ENCODE measurements around the gene HSPB1.

Gene HSPB1

GRCh38 chr7:76302347-76303201 lies at the start of gene HSPB1:
Gene HSPB1 (plus strand): TSS chr7:76302673. CDS start chr7:76302713, 40 bp downstream.
- no peak for TF ChIP-seq CTCF (IDR thresholded peaks at IDR 0.05; ENCODE audit: low read depth, low read length)
- peak; percentile 95 to 96 for DNase-seq (ENCODE audit: low read depth in 2 of 2)
- peak within 1 kb of the TSS; percentile 96 to 97 for H3K4me3 ChIP-seq (replicated peaks in 1 of 2; ENCODE audit: low read depth in 2 of 2, low read length in 2 of 2)

- no peak overlapping the region for H3K4me3 ChIP-seq (replicated peaks in 1 of 2; ENCODE audit: low read depth in 2 of 2, low read length in 2 of 2)
- TF ChIP-seq CTCF (IDR thresholded peaks at IDR 0.05; ENCODE audit: low read depth, low read length) = no peak
Measured at GRCh38 chr7:76254781-76255180, 47.7 kb upstream of the HSPB1 start.

GRCh38 chr7:76257973-76258372 lies 44.5 kb upstream of the HSPB1 start:
- TF ChIP-seq CTCF (IDR thresholded peaks at IDR 0.05; ENCODE audit: low read depth, low read length) = no peak
- no peak overlapping the region for H3K4me3 ChIP-seq (replicated peaks in 1 of 2; ENCODE audit: low read depth in 2 of 2, low read length in 2 of 2)
- no peak for DNase-seq (ENCODE audit: low read depth in 2 of 2)

More at GRCh38 chr7:76254781-76255180, 47.7 kb upstream of the HSPB1 start:
- no peak for DNase-seq (ENCODE audit: low read depth in 2 of 2)

GRCh38 chr7:76259124-76260093 lies 43.1 kb upstream of the HSPB1 start:
- no peak for TF ChIP-seq CTCF (IDR thresholded peaks at IDR 0.05; ENCODE audit: low read depth, low read length)
- DNase-seq (ENCODE audit: low read depth in 2 of 2) = no peak
- peak overlapping the region in 1 of 2 donors; percentile 4 for H3K4me3 ChIP-seq (replicated peaks in 1 of 2; ENCODE audit: low read depth in 2 of 2, low read length in 2 of 2)

GRCh38 chr7:76260171-76260703 lies 42.2 kb upstream of the HSPB1 start:
- peak overlapping the region in 1 of 2 donors; percentile 19 for H3K4me3 ChIP-seq (replicated peaks in 1 of 2; ENCODE audit: low read depth in 2 of 2, low read length in 2 of 2)
- peak; percentile 25 to 28 for DNase-seq (ENCODE audit: low read depth in 2 of 2)
- no peak for TF ChIP-seq CTCF (IDR thresholded peaks at IDR 0.05; ENCODE audit: low read depth, low read length)

- no peak for DNase-seq (ENCODE audit: low read depth in 2 of 2)
- H3K4me3 ChIP-seq (replicated peaks in 1 of 2; ENCODE audit: low read depth in 2 of 2, low read length in 2 of 2) = no peak overlapping the region
- no peak for TF ChIP-seq CTCF (IDR thresholded peaks at IDR 0.05; ENCODE audit: low read depth, low read length)
Measured at GRCh38 chr7:76261329-76261728, 41.1 kb upstream of the HSPB1 start.
